HCT116 (cell line): Measurements from ENCODE around the gene EFHD1. TPM values are rescaled to one million over a fixed set of nuclear protein-coding genes. Genes with fewer than 3 reads are reported as not detected.
"Not testable (repeated sequence)": the region's sequence is repeated elsewhere in the genome, so short reads cannot be mapped to it uniquely, and the experiment has no call there.

Source experiments
- ATAC-seq: fragments of 200-7000 bp; cut with Tn5 transposase; 2 replicates; pipeline ENCODE4 v1.9.1; 2020; ENCODE audit warnings: mild to moderate bottlenecking, moderate library complexity
- BruUV-seq: library from RNA; stranded (reverse); fragments of 400-500 nt; replicated peaks from 2 replicates; lab custom pipeline; 2021; lab: Mats Ljungman, UMichigan
- CTCF ChIA-PET: fragments of 300-600 bp; sonication (Branson Sonifier 250); formaldehyde crosslinking; loops from one replicate; lab custom pipeline; 2021; ENCODE audit warnings: antibody characterized with exemption; lab: Charles Lee
- POLR2A ChIA-PET: fragments of 300-600, 350-600 bp; sonication (Branson Sonifier 250); formaldehyde crosslinking; loops from one replicate; lab custom pipeline; 2021; ENCODE audit warnings: antibody characterized with exemption; lab: Charles Lee
- RAD21 ChIA-PET, 2 experiments: fragments of 300-600 bp; sonication (Branson Sonifier 250); formaldehyde crosslinking; loops; one replicate each; lab custom pipeline; 2023; ENCODE audit warnings: low total read pairs in 2 of 2; ENCODE audit not compliant: uncharacterized antibody in 2 of 2, unreplicated experiment in 2 of 2, low non-redundant PET in 1 of 2; lab: Charles Lee
- DNase-seq: peaks from one replicate; pipeline ENCODE4 v3.0.0-alpha.2; 2010; ENCODE audit warnings: low read depth, low spot score
- H2AFZ ChIP-seq: fragments of 200-600 bp; shearing (Covaris generic), sonication (generic); 2 replicates; pipeline ENCODE4 v1.6.1; 2017; ENCODE audit warnings: low read depth, mixed run types, mixed read lengths, antibody characterized with exemption, low read length; ENCODE audit not compliant: poor library complexity, severe bottlenecking
- H3K27ac ChIP-seq: 2 replicates; pipeline ENCODE4 v1.5.1; 2012; ENCODE audit warnings: low read depth, low read length
- H3K27me3 ChIP-seq: fragments of 200-600 bp; sonication (generic); 2 replicates; pipeline ENCODE4 v1.6.1; 2016; ENCODE audit warnings: mixed run types, low read length, mixed read lengths; ENCODE audit not compliant: insufficient read depth
- H3K36me3 ChIP-seq, 2 experiments: fragments of 200-500 bp in 1 of 2; fragments of 200-600 bp in 1 of 2; sonication (Bioruptor generic) in 1 of 2; sonication (generic) in 1 of 2; 2 replicates each; pipeline versions ENCODE4 v1.5.1 to v1.6.1; 2014 to 2016; ENCODE audit warnings: low read length in 2 of 2, inconsistent platforms in 1 of 2, mixed read lengths in 1 of 2, mixed run types in 1 of 2; ENCODE audit not compliant: insufficient read depth in 2 of 2, control insufficient read depth in 1 of 2
- H3K4me1 ChIP-seq, 2 experiments: fragments of 200-600 bp in 1 of 2; sonication (generic) in 1 of 2; 2 replicates each; pipeline versions ENCODE4 v1.5.1 to v1.6.1; 2012 to 2017; ENCODE audit warnings: low read length in 2 of 2, inconsistent platforms in 1 of 2, mild to moderate bottlenecking in 1 of 2, mixed read lengths in 1 of 2, mixed run types in 1 of 2, moderate library complexity in 1 of 2; ENCODE audit not compliant: insufficient read depth in 2 of 2, control insufficient read depth in 1 of 2
- H3K4me2 ChIP-seq: fragments of 200-600 bp; sonication (generic); 2 replicates; pipeline ENCODE4 v1.6.1; 2017; ENCODE audit warnings: mixed run types, low read length, mixed read lengths
- H3K4me3 ChIP-seq, 2 experiments: fragments of 200-600 bp in 1 of 2; sonication (generic) in 1 of 2; replicated peaks in 1 of 2; 2 replicates each; pipeline ENCODE4 v1.5.1; 2011 to 2016; ENCODE audit warnings: low read length in 2 of 2, control low read depth in 1 of 2, low read depth in 1 of 2, mild to moderate bottlenecking in 1 of 2, mixed read lengths in 1 of 2, mixed run types in 1 of 2
- H3K79me2 ChIP-seq: fragments of 200-600 bp; sonication (generic); 2 replicates; pipeline ENCODE4 v1.6.1; 2017; ENCODE audit warnings: mild to moderate bottlenecking, mixed run types, low read length, moderate library complexity, mixed read lengths; ENCODE audit not compliant: insufficient read depth
- H3K9ac ChIP-seq: fragments of 200-600 bp; sonication (generic); 2 replicates; pipeline ENCODE4 v1.6.1; 2016; ENCODE audit warnings: low read length, mixed read lengths
- H3K9me2 ChIP-seq: fragments of 200-600 bp; sonication (generic), shearing (Covaris generic); 2 replicates; pipeline ENCODE4 v1.6.1; 2017; ENCODE audit warnings: mixed run types, mild to moderate bottlenecking, moderate library complexity; ENCODE audit not compliant: insufficient read depth
- H3K9me3 ChIP-seq, 2 experiments: fragments of 200-500 bp in 1 of 2; fragments of 200-600 bp in 1 of 2; sonication (Bioruptor generic) in 1 of 2; sonication (generic) in 1 of 2; 2 replicates each; pipeline ENCODE4 v1.6.1; 2014 to 2017; ENCODE audit warnings: low read length in 2 of 2, mixed read lengths in 2 of 2, inconsistent platforms in 1 of 2, low read depth in 1 of 2, mild to moderate bottlenecking in 1 of 2, mixed run types in 1 of 2, moderate library complexity in 1 of 2; ENCODE audit not compliant: control insufficient read depth in 1 of 2, insufficient read depth in 1 of 2
- H4K20me1 ChIP-seq: fragments of 200-600 bp; sonication (generic), shearing (Covaris generic); 2 replicates; pipeline ENCODE4 v1.6.1; 2017; ENCODE audit warnings: mixed run types, mild to moderate bottlenecking, moderate library complexity; ENCODE audit not compliant: insufficient read depth
- POLR2A ChIP-seq: IDR thresholded peaks from 2 replicates; pipeline ENCODE4 v1.7.0; 2011; ENCODE audit warnings: borderline replicate concordance; ENCODE audit not compliant: insufficient read depth, insufficient read length; ENCODE audit errors: extremely low read depth
- POLR2AphosphoS5 ChIP-seq: IDR thresholded peaks from 2 replicates; pipeline ENCODE4 v1.6.1; 2011; ENCODE audit warnings: mild to moderate bottlenecking, low read depth, low read length, moderate library complexity
- RAD21 ChIP-seq: IDR thresholded peaks from 2 replicates; pipeline ENCODE4 v1.6.1; 2012; ENCODE audit warnings: low read depth, mild to moderate bottlenecking
- SP1 ChIP-seq: IDR thresholded peaks from 2 replicates; pipeline ENCODE4 v1.6.1; 2012; ENCODE audit warnings: low read depth
- ZNF274 ChIP-seq: fragments of 200-500 bp; sonication (Bioruptor generic); IDR thresholded peaks from 2 replicates; pipeline ENCODE4 v1.6.1; 2014; ENCODE audit warnings: mild to moderate bottlenecking, low read depth, low read length, inconsistent platforms
- intact Hi-C: fragments of 100-400 bp; cut with micrococcal nuclease; formaldehyde crosslinking; loops from 2 replicates; pipeline ENCODE4 v1.10.0; 2022
- total RNA-seq: library from RNA; stranded (reverse); gene quantifications from one replicate; pipeline ENCODE4 v1.2.1, GENCODE V29; 2021; ENCODE audit not compliant: unreplicated experiment
- TF ChIP-seq, protein P1 (sequence below): IDR thresholded peaks from 2 replicates; pipeline ENCODE4 v1.6.1; 2011; ENCODE audit warnings: mild to moderate bottlenecking, low read length, moderate library complexity; ENCODE audit not compliant: insufficient replicate concordance; ENCODE audit errors: extremely low read depth
- TF ChIP-seq, protein P2 (sequence below): IDR thresholded peaks from 2 replicates; pipeline ENCODE4 v1.6.1; 2012; ENCODE audit warnings: low read depth
- TF ChIP-seq, protein P3 (sequence below): IDR thresholded peaks from 2 replicates; pipeline ENCODE4 v1.6.1; 2012

Gene EFHD1
- total RNA-seq, 1 experiment from 2014 or later, result 0.52 TPM

DNA sequence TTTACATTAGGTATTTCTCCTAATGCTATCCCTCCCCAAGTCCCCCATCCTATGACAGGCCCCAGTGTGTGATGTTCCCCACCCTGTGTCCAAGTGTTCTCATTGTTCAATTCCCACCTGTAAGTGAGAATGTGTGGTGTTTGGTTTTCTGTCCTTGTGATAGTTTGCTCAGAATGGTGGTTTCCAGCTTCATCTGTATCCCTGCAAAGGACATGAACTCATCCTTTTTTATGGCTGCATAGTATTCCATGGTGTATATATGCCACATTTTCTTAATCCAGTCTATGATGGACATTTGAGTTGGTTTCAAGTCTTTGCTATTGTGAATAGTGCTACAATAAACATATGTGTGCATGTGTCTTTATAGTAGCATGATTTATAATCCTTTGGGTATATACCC lies 86.7 kb downstream of the EFHD1 start:
- RAD21 ChIA-PET, result not testable (repeated sequence)

DNA sequence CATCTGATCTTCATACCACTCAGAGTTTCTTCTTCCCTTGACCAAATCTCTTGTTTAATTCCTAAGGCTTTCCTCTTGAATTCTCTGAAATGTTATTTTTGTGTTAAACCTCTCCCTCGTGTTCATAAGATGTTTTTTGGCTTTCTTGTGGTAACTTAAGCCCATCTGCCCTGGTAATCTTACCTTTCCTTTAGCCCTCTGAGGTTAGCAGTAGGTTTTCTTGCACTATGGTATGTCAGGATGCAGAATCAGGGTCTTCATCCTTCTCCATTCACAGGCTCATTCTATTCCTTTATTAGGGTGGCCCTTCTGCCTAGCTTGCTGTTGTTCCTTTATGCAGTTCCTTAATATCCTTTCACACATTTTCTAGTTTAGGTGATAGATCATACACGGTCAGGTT lies 87.9 kb downstream of the EFHD1 start:
- Histone ChIP-seq H3K9me3 (no peaks in the 10 kb centered on the region), H3K79me2 (peaks cover 93% of the 10 kb centered on the region), H3K4me3 (no peak overlapping the region), H3K36me3 (peaks cover 2 to 3% of the 10 kb centered on the region in 2 experiments; a peak in 2 of 4 replicates), H3K4me1 (no peaks in the 10 kb centered on the region), H3K9me2 (no peaks in the 10 kb centered on the region), H4K20me1 (peaks cover 3% of the 10 kb centered on the region), H3K4me2 (no peak overlapping the region), H3K27ac (no peak overlapping the region), H3K9ac (no peak overlapping the region), H2AFZ (no peak overlapping the region), H3K27me3 (no peaks in the 10 kb centered on the region)
- POLR2A ChIA-PET, result no interaction called here
- RAD21 ChIA-PET, result no interaction called here
- TF ChIP-seq POLR2A, result no peak
- TF ChIP-seq, protein P1, sequence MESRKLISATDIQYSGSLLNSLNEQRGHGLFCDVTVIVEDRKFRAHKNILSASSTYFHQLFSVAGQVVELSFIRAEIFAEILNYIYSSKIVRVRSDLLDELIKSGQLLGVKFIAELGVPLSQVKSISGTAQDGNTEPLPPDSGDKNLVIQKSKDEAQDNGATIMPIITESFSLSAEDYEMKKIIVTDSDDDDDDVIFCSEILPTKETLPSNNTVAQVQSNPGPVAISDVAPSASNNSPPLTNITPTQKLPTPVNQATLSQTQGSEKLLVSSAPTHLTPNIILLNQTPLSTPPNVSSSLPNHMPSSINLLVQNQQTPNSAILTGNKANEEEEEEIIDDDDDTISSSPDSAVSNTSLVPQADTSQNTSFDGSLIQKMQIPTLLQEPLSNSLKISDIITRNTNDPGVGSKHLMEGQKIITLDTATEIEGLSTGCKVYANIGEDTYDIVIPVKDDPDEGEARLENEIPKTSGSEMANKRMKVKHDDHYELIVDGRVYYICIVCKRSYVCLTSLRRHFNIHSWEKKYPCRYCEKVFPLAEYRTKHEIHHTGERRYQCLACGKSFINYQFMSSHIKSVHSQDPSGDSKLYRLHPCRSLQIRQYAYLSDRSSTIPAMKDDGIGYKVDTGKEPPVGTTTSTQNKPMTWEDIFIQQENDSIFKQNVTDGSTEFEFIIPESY, result no peak
- no peak for TF ChIP-seq ZNF274
- TF ChIP-seq, protein P2, sequence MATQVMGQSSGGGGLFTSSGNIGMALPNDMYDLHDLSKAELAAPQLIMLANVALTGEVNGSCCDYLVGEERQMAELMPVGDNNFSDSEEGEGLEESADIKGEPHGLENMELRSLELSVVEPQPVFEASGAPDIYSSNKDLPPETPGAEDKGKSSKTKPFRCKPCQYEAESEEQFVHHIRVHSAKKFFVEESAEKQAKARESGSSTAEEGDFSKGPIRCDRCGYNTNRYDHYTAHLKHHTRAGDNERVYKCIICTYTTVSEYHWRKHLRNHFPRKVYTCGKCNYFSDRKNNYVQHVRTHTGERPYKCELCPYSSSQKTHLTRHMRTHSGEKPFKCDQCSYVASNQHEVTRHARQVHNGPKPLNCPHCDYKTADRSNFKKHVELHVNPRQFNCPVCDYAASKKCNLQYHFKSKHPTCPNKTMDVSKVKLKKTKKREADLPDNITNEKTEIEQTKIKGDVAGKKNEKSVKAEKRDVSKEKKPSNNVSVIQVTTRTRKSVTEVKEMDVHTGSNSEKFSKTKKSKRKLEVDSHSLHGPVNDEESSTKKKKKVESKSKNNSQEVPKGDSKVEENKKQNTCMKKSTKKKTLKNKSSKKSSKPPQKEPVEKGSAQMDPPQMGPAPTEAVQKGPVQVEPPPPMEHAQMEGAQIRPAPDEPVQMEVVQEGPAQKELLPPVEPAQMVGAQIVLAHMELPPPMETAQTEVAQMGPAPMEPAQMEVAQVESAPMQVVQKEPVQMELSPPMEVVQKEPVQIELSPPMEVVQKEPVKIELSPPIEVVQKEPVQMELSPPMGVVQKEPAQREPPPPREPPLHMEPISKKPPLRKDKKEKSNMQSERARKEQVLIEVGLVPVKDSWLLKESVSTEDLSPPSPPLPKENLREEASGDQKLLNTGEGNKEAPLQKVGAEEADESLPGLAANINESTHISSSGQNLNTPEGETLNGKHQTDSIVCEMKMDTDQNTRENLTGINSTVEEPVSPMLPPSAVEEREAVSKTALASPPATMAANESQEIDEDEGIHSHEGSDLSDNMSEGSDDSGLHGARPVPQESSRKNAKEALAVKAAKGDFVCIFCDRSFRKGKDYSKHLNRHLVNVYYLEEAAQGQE, result no peak
- TF ChIP-seq POLR2AphosphoS5, result no peak
- TF ChIP-seq RAD21, result no peak
- TF ChIP-seq SP1, result no peak
- TF ChIP-seq, protein P3, sequence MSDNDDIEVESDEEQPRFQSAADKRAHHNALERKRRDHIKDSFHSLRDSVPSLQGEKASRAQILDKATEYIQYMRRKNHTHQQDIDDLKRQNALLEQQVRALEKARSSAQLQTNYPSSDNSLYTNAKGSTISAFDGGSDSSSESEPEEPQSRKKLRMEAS, result no peak
- no peak for DNase-seq
- no TSS peak for BruUV-seq
- intact Hi-C loops, result no loop called here
- CTCF ChIA-PET, result no interaction called here
- no peak for ATAC-seq

More for the DNA sequence above, 86.7 kb downstream of the EFHD1 start:
- H3K4me1 ChIP-seq, H3K36me3 ChIP-seq, POLR2A ChIA-PET, ATAC-seq, H3K9me3 ChIP-seq, H4K20me1 ChIP-seq, H3K4me2 ChIP-seq, H3K4me3 ChIP-seq, DNase-seq, intact Hi-C loops, H3K27ac ChIP-seq, BruUV-seq, H2AFZ ChIP-seq, H3K9ac ChIP-seq, H3K27me3 ChIP-seq, H3K9me2 ChIP-seq: not testable (repeated sequence)
- CTCF ChIA-PET, result interaction anchor here (0.6 kb wide), 1 partner anchor 39 kb away, joined by 3 read pairs; no protein-coding TSS in a partner anchor
- peaks cover 93% of the 10 kb centered on the region for H3K79me2 ChIP-seq
